Neural cell (in vitro differentiated cells): ENCODE results near the gene SRSF8. TPM values are rescaled to one million over a fixed set of nuclear protein-coding genes. Genes with fewer than 3 reads are reported as not detected.

Source experiments
- H2AFZ ChIP-seq: fragments of 200-600, 300-800 bp; sonication (generic), shearing (Covaris generic); 2 replicates; pipeline ENCODE4 v1.6.0; 2014; ENCODE audit warnings: low read depth, mild to moderate bottlenecking, antibody characterized with exemption, low read length, moderate library complexity
- H3F3A ChIP-seq: fragments of 200-600 bp; shearing (Covaris generic); 2 replicates; pipeline ENCODE4 v1.6.1; 2016; ENCODE audit warnings: mild to moderate bottlenecking, moderate library complexity, mixed read lengths, antibody characterized with exemption, low read length; ENCODE audit not compliant: insufficient read depth, poor library complexity, severe bottlenecking
- H3K27ac ChIP-seq: fragments of 200-600, 300-800 bp; sonication (generic), shearing (Covaris generic); 2 replicates; pipeline ENCODE4 v1.5.1; 2014; ENCODE audit warnings: mild to moderate bottlenecking, low read length, moderate library complexity
- H3K27me3 ChIP-seq: fragments of 300-800, 200-600 bp; sonication (generic), shearing (Covaris generic); 2 replicates; pipeline ENCODE4 v1.6.0; 2014; ENCODE audit warnings: mild to moderate bottlenecking, low read depth, low read length, moderate library complexity; ENCODE audit not compliant: insufficient read depth
- H3K36me3 ChIP-seq: fragments of 300-800, 200-600 bp; sonication (generic), shearing (Covaris generic); 2 replicates; pipeline ENCODE4 v1.5.1; 2014; ENCODE audit warnings: mild to moderate bottlenecking, antibody characterized with exemption, low read length, moderate library complexity; ENCODE audit not compliant: insufficient read depth
- H3K4me2 ChIP-seq: fragments of 300-800, 200-600 bp; sonication (generic), shearing (Covaris generic); 2 replicates; pipeline ENCODE4 v1.6.0; 2014; ENCODE audit warnings: mild to moderate bottlenecking, low read length
- H3K4me3 ChIP-seq: fragments of 300-800, 200-600 bp; sonication (generic), shearing (Covaris generic); 2 replicates; pipeline ENCODE4 v1.5.1; 2014; ENCODE audit warnings: mild to moderate bottlenecking, low read length, moderate library complexity
- H3K79me2 ChIP-seq: fragments of 200-600 bp; shearing (Covaris generic); replicated peaks from 2 replicates; pipeline ENCODE4 v1.6.0; 2014; ENCODE audit warnings: mild to moderate bottlenecking, low read length, moderate library complexity; ENCODE audit not compliant: insufficient read depth
- H3K9ac ChIP-seq: fragments of 300-800, 200-600 bp; sonication (generic), shearing (Covaris generic); 2 replicates; pipeline ENCODE4 v1.6.1; 2016; ENCODE audit warnings: mild to moderate bottlenecking, low read length, mixed read lengths
- H3K9me2 ChIP-seq: fragments of 200-600 bp; shearing (Covaris generic); 2 replicates; pipeline ENCODE4 v1.6.1; 2016; ENCODE audit warnings: mild to moderate bottlenecking, low read length, mixed read lengths; ENCODE audit not compliant: insufficient read depth
- H3K9me3 ChIP-seq: fragments of 200-600, 300-800 bp; sonication (generic), shearing (Covaris generic); 2 replicates; pipeline ENCODE4 v1.6.1; 2016; ENCODE audit warnings: mild to moderate bottlenecking, mixed run types, low read length, moderate library complexity, mixed read lengths
- H4K20me1 ChIP-seq: fragments of 200-600 bp; shearing (Covaris generic); 2 replicates; pipeline ENCODE4 v1.6.1; 2016; ENCODE audit warnings: mild to moderate bottlenecking, mixed run types; ENCODE audit not compliant: insufficient read depth
- EP300 ChIP-seq: fragments of 450-650 bp; conservative IDR thresholded peaks from 2 replicates; pipeline ENCODE4 v1.6.1; 2014; ENCODE audit warnings: antibody characterized with exemption, mild to moderate bottlenecking, moderate library complexity; ENCODE audit not compliant: poor library complexity, severe bottlenecking
- EZH2 ChIP-seq: fragments of 200-600, 300-800 bp; shearing (Covaris generic), sonication (generic); IDR thresholded peaks from 2 replicates; pipeline ENCODE4 v1.6.1; 2014; ENCODE audit warnings: antibody characterized with exemption, low read length, borderline replicate concordance, mild to moderate bottlenecking; ENCODE audit not compliant: insufficient read depth, poor library complexity, severe bottlenecking
- MXI1 ChIP-seq: fragments of 450-650 bp; conservative IDR thresholded peaks from 2 replicates; pipeline ENCODE4 v1.6.1; 2014; ENCODE audit warnings: antibody characterized with exemption, mild to moderate bottlenecking; ENCODE audit not compliant: poor library complexity, severe bottlenecking
- POLR2AphosphoS5 ChIP-seq: IDR thresholded peaks from 2 replicates; pipeline ENCODE4 v1.6.1; 2012
- RAD21 ChIP-seq: fragments of 450-650 bp; conservative IDR thresholded peaks from 2 replicates; pipeline ENCODE4 v1.6.1; 2014; ENCODE audit warnings: antibody characterized with exemption, mild to moderate bottlenecking, moderate library complexity
- SMC3 ChIP-seq: fragments of 450-650 bp; conservative IDR thresholded peaks from 2 replicates; pipeline ENCODE4 v1.6.1; 2014; ENCODE audit warnings: antibody characterized with exemption, mild to moderate bottlenecking, moderate library complexity; ENCODE audit not compliant: poor library complexity
- TAF1 ChIP-seq: IDR thresholded peaks from 2 replicates; pipeline ENCODE4 v1.6.1; 2012; ENCODE audit warnings: low read depth
- polyA plus RNA-seq: library from polyadenylated mRNA; depleted of rRNA; stranded (reverse); fragments of >200 nt; gene quantifications from 2 replicates; pipeline ENCODE4 v1.2.3, GENCODE V29; 2014
- TF ChIP-seq, protein P1 (sequence below): IDR thresholded peaks from 2 replicates; pipeline ENCODE4 v1.6.1; 2012; ENCODE audit warnings: borderline replicate concordance
- TF ChIP-seq, protein P2 (sequence below): fragments of 450-650 bp; IDR thresholded peaks from 2 replicates; pipeline ENCODE4 v1.5.1; 2014; ENCODE audit warnings: antibody characterized with exemption, mild to moderate bottlenecking, moderate library complexity; ENCODE audit not compliant: poor library complexity, severe bottlenecking

SRSF8 gene
- polyA plus RNA-seq, 1 donor from 2014 or later = 44.6 TPM

DNA sequence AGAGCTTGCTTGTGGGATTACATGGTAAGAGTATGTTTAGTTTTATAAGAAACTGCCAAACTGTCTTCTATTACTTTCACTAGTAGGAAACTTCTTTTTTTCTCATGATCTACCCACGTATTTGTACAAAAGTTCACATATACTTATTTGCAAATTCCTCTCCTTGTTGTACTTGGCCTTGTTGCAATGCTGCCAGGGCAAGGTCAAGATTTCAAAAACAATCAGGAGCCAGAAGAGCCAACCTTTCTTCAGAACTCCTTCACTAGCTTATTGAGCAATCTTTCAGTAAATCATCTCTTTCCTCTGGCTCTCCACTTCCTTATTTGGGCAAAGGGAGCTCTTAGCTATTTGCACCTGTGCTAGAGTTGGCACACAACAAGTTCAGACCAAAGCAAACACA lies 9.7 kb downstream of the SRSF8 start:
- no peaks in the 10 kb centered on the region for H3K36me3 ChIP-seq
- no peaks in the 10 kb centered on the region for H3F3A ChIP-seq
- H4K20me1 ChIP-seq = no peaks in the 10 kb centered on the region
- no peaks in the 10 kb centered on the region for H3K79me2 ChIP-seq
- no peak overlapping the region for H3K4me2 ChIP-seq
- H3K27ac ChIP-seq = no peak overlapping the region
- TF ChIP-seq, protein P1, sequence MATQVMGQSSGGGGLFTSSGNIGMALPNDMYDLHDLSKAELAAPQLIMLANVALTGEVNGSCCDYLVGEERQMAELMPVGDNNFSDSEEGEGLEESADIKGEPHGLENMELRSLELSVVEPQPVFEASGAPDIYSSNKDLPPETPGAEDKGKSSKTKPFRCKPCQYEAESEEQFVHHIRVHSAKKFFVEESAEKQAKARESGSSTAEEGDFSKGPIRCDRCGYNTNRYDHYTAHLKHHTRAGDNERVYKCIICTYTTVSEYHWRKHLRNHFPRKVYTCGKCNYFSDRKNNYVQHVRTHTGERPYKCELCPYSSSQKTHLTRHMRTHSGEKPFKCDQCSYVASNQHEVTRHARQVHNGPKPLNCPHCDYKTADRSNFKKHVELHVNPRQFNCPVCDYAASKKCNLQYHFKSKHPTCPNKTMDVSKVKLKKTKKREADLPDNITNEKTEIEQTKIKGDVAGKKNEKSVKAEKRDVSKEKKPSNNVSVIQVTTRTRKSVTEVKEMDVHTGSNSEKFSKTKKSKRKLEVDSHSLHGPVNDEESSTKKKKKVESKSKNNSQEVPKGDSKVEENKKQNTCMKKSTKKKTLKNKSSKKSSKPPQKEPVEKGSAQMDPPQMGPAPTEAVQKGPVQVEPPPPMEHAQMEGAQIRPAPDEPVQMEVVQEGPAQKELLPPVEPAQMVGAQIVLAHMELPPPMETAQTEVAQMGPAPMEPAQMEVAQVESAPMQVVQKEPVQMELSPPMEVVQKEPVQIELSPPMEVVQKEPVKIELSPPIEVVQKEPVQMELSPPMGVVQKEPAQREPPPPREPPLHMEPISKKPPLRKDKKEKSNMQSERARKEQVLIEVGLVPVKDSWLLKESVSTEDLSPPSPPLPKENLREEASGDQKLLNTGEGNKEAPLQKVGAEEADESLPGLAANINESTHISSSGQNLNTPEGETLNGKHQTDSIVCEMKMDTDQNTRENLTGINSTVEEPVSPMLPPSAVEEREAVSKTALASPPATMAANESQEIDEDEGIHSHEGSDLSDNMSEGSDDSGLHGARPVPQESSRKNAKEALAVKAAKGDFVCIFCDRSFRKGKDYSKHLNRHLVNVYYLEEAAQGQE = no peak
- TF ChIP-seq SMC3 = no peak
- TF ChIP-seq RAD21 = no peak
- TF ChIP-seq MXI1 = no peak
- TF ChIP-seq, protein P2, sequence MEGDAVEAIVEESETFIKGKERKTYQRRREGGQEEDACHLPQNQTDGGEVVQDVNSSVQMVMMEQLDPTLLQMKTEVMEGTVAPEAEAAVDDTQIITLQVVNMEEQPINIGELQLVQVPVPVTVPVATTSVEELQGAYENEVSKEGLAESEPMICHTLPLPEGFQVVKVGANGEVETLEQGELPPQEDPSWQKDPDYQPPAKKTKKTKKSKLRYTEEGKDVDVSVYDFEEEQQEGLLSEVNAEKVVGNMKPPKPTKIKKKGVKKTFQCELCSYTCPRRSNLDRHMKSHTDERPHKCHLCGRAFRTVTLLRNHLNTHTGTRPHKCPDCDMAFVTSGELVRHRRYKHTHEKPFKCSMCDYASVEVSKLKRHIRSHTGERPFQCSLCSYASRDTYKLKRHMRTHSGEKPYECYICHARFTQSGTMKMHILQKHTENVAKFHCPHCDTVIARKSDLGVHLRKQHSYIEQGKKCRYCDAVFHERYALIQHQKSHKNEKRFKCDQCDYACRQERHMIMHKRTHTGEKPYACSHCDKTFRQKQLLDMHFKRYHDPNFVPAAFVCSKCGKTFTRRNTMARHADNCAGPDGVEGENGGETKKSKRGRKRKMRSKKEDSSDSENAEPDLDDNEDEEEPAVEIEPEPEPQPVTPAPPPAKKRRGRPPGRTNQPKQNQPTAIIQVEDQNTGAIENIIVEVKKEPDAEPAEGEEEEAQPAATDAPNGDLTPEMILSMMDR = no peak
- no peak for TF ChIP-seq EZH2
- TF ChIP-seq TAF1 = no peak
- TF ChIP-seq POLR2AphosphoS5 = no peak
- no peak for TF ChIP-seq EP300
- no peak overlapping the region for H3K4me3 ChIP-seq
- H2AFZ ChIP-seq = no peak overlapping the region
- H3K27me3 ChIP-seq = no peaks in the 10 kb centered on the region
- no peak overlapping the region for H3K9ac ChIP-seq
- no peaks in the 10 kb centered on the region for H3K9me3 ChIP-seq
- H3K9me2 ChIP-seq = no peaks in the 10 kb centered on the region

DNA sequence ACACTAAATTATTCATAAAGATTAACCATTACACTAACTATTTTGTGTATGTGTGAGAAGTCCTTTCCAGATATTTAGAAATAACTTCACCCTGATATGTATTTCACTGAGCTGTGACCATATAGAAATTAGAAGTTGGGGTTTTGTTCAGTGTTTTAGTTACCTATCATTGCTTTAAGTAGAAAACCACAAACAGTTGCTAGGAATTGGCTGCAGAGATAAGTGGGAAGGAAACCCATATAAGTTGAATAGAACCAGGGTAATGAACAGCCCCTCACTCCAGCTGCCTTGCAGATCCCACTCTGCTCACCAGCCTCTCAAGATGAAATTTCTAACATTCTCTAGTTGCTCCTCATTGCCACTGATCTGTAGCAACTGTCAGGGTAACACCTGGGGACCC lies 10.3 kb downstream of the SRSF8 start:
- no peak overlapping the region for H3K4me3 ChIP-seq
- H2AFZ ChIP-seq = no peak overlapping the region
- no peak overlapping the region for H3K4me2 ChIP-seq
- H4K20me1 ChIP-seq = no peaks in the 10 kb centered on the region
- no peaks in the 10 kb centered on the region for H3K27me3 ChIP-seq
- no peaks in the 10 kb centered on the region for H3K79me2 ChIP-seq
- H3F3A ChIP-seq = no peaks in the 10 kb centered on the region
- H3K27ac ChIP-seq = no peak overlapping the region
- no peak overlapping the region for H3K9ac ChIP-seq
- no peaks in the 10 kb centered on the region for H3K36me3 ChIP-seq
- H3K9me2 ChIP-seq = no peaks in the 10 kb centered on the region
- H3K9me3 ChIP-seq = no peaks in the 10 kb centered on the region
- no peak for TF ChIP-seq MXI1
- TF ChIP-seq, protein P1 = no peak
- TF ChIP-seq, protein P2 = no peak
